ENCODE results near the gene AGO1.

DNA sequence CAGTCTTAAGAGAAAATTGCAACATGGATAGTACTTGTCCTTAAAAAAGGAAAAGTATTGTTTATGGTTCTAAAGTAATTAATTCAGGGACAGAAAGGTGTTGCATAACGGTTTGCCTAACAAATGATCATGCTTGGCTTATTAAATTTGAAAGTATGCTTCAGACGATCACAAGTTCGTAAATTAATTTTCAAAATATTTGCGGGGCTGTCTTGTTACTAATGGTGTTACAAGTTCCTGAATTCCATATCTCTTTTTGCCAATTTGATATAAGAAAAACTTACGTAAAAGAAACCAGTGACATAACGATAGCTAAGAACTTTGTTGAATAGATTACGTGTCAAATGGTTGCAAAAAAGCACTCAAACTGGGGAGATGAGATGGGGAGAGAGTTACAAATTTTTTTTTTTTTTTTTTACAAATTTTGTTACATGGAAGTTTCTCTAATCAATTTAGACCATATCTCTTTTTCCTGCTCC is 49.2 kb downstream of the AGO1 start:
- TF ChIP-seq CTCF (IDR thresholded peaks at IDR 0.05) (no peak), POLR2AphosphoS5 (IDR thresholded peaks at IDR 0.05) (no peak)

Measured in upper lobe of left lung (tissue), 4 donors.